GM13977 (cell line): Measurements from ENCODE around the gene KAT2B.

Experiments
- DNase-seq: peaks from one replicate; pipeline ENCODE4 v3.0.0; 2012; ENCODE audit warnings: low spot score
- in situ Hi-C: fragments of 300-500 bp; cut with MboI; formaldehyde crosslinking; loops from one replicate; pipeline ENCODE4 v1.12.0; 2022; ENCODE audit warnings: low sequenced_read_pairs, low pct_unique_long_range_greater_than_20kb, mixed read lengths, inconsistent platforms; ENCODE audit not compliant: unreplicated experiment
- TF ChIP-seq, protein P1 (sequence below): IDR thresholded peaks from 2 replicates; pipeline ENCODE4 v1.5.1; 2012; ENCODE audit warnings: mild to moderate bottlenecking, control low read depth; ENCODE audit not compliant: insufficient read depth; ENCODE audit errors: extremely low read depth, missing control alignments

The KAT2B gene

DNA sequence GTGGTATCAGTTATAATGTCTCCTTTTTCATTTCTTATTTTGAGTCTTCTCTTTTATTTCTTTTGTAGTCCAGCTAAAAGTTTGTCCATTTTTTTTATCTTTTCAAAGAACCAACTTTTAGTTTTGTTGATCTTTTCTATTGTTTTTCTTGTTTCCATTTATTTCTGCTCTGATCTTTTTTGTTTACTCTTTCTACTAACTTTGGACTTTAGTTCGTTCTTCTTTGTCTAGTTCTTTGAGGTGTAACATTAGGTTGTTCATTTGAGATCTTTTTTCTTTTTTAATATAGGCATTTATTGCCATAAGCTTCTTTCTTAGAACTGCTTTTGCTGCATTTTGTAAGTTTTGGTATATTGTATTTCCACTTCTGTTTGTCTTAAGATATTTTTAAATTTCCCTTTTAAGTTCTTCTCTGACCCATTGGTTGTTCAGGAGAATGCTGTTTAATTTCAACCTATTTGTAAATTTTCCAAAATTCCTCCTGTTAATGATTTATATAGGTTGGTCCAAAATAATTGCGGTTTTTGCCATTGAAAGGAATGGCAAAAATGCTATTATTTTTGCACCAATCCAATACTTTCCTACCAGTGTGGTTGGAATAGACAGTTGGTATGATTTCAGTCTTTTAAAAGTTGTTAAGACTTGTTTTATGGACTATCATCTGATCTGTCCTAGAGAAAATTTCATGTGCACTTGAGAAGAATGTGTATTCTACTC is 51.2 kb downstream of the KAT2B start:
- in situ Hi-C loops: no loop called here
- TF ChIP-seq, protein P1, sequence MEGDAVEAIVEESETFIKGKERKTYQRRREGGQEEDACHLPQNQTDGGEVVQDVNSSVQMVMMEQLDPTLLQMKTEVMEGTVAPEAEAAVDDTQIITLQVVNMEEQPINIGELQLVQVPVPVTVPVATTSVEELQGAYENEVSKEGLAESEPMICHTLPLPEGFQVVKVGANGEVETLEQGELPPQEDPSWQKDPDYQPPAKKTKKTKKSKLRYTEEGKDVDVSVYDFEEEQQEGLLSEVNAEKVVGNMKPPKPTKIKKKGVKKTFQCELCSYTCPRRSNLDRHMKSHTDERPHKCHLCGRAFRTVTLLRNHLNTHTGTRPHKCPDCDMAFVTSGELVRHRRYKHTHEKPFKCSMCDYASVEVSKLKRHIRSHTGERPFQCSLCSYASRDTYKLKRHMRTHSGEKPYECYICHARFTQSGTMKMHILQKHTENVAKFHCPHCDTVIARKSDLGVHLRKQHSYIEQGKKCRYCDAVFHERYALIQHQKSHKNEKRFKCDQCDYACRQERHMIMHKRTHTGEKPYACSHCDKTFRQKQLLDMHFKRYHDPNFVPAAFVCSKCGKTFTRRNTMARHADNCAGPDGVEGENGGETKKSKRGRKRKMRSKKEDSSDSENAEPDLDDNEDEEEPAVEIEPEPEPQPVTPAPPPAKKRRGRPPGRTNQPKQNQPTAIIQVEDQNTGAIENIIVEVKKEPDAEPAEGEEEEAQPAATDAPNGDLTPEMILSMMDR: no peak
- DNase-seq: no peak

DNA sequence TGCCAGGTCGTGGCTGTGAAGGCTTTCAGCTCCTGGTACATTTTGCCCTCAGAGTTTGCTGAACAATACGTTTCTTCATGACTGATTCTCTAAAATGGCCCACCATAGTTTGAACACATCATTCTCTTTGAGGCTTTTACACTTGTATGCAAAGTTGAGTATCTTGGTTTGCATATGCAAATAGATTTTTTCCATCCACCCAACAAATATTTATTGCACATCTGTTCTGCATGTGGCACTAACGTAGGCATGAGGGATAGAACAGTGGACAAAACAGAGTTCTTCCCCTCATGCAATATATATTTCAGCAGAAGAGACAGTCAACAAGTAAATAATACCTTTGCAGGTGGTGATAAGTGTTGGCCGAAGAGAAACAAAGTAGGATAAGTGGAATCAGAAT is 55.2 kb downstream of the KAT2B start:
- in situ Hi-C loops: no loop called here
- TF ChIP-seq, protein P1: no peak
- no peak for DNase-seq

DNA sequence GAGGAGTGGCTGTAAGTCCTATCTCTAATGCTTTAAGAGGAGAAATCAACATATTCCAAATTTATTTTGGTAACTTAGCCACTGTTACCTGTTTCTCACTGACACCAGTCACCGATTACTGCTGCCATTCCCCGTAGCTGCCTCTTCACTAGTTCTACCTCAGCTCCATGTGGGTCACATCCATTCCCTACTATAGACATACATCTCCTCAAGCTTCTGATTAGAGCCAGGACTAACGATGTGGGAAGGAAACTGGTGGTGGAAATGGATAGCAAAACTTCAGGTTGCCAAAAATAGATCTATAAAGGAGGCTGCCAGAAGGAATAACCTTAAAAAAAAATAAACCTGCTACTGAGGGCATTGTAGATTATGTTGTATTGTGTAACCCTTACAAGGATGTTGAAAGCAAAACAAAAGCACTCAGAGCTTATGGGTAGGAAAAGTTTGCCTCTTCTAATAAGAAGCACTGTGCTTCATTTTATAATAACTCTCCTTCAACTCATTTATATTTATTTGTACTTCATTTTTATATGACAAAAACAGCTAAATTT is 56.0 kb downstream of the KAT2B start:
- DNase-seq: no peak
- in situ Hi-C loops: no loop called here

DNA sequence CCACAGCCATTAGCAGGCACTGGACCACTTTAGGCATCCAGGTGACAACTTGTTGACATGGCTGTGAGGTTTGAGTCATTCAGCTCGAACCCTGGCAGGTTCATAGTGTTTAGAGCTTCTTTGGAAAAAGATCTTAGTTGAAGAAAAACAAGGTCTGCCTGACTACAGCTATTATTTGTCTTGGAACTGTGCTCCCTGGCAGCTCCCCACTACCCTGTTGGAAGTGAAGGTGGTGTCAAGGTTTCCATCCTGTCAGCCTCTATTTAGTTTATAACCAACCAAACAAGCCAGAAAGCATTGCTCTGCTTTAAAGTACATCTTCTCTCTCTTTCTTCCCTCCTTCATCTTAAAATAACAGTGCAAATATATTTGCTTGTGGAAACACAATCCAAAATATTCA is 56.8 kb downstream of the KAT2B start:
- TF ChIP-seq, protein P1: no peak
- in situ Hi-C loops: no loop called here
- no peak for DNase-seq

More for the DNA sequence above, 56.0 kb downstream of the KAT2B start:
- TF ChIP-seq, protein P1: no peak

DNA sequence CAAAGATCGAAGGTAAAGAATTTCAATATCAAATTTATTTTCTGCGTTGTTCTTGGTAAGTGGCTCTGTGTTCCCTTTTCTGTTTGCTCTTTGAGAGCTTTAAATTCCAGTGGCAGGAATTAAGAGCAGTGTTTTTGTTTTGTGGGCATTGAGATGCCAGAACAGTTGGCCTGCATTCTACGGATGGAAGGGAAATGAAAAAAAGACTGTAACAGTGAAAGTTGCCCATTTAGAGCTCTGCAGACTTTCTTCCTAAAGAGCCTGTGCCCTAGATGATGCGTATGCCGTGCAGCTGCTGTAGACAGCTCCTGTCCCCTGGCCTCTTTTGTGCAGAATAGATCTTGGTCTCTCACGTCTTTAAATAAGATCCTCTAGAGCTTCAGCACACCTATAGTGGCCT is 58.8 kb downstream of the KAT2B start:
- in situ Hi-C loops: no loop called here
- TF ChIP-seq, protein P1: no peak
- no peak for DNase-seq

DNA sequence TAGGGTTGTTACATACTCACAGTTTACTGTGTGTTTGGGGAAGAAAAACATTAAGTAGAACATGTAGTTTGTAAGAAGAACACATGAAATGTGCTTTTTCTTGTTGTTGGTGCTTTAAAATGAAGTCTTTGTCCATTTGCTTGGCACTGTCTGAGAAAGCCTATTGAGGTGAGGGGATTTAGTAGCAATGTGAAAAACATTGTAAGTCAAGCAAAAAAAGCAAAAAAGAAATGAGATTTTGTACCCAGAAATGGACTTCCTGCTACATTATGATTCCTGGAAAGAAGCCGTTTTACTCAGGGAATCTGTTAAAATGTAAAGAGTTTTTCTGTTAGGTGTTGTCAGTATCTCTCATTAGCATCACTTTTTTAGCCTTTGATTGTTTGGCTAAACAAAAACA is 59.9 kb downstream of the KAT2B start:
- in situ Hi-C loops: no loop called here
- TF ChIP-seq, protein P1: no peak
- DNase-seq: no peak
